Hepatocyte (in vitro differentiated cells): Measurements from ENCODE around the gene CCDC136. TPM values are rescaled to one million over a fixed set of nuclear protein-coding genes. Genes with fewer than 3 reads are reported as not detected.

Source experiments
- DNase-seq: peaks from one replicate; pipeline ENCODE4 v3.0.0-alpha.2; 2016; ENCODE audit warnings: low spot score
- H2AFZ ChIP-seq: fragments of 200-600 bp; sonication (generic); 2 replicates; pipeline ENCODE4 v1.6.0; 2016; ENCODE audit warnings: antibody characterized with exemption, mild to moderate bottlenecking
- H3K27ac ChIP-seq: fragments of 200-600 bp; sonication (generic); 2 replicates; pipeline ENCODE4 v1.5.1; 2016; ENCODE audit warnings: mild to moderate bottlenecking
- H3K27me3 ChIP-seq: fragments of 200-600 bp; sonication (generic); 2 replicates; pipeline ENCODE4 v1.6.1; 2016
- H3K36me3 ChIP-seq: fragments of 200-600 bp; sonication (generic); replicated peaks from 2 replicates; pipeline ENCODE4 v1.5.1; 2016; ENCODE audit warnings: low read depth; ENCODE audit not compliant: insufficient read depth
- H3K4me1 ChIP-seq: fragments of 200-600 bp; sonication (generic); 2 replicates; pipeline ENCODE4 v1.5.1; 2016; ENCODE audit warnings: mild to moderate bottlenecking, moderate library complexity; ENCODE audit not compliant: insufficient read depth
- H3K4me2 ChIP-seq: fragments of 200-600 bp; sonication (generic); 2 replicates; pipeline ENCODE4 v1.6.0; 2016
- H3K4me3 ChIP-seq: fragments of 200-600 bp; sonication (generic); 2 replicates; pipeline ENCODE4 v1.5.1; 2016; ENCODE audit warnings: mild to moderate bottlenecking
- H3K79me2 ChIP-seq: fragments of 200-600 bp; sonication (generic); 2 replicates; pipeline ENCODE4 v1.6.0; 2017; ENCODE audit warnings: mild to moderate bottlenecking
- H3K9me2 ChIP-seq: fragments of 200-600 bp; sonication (generic); replicated peaks from 2 replicates; pipeline ENCODE4 v1.6.0; 2017; ENCODE audit warnings: mild to moderate bottlenecking; ENCODE audit not compliant: insufficient read depth
- H3K9me3 ChIP-seq: fragments of 200-600 bp; sonication (generic); 2 replicates; pipeline ENCODE4 v1.5.1; 2016; ENCODE audit warnings: low read depth, mild to moderate bottlenecking
- H4K20me1 ChIP-seq: fragments of 200-600 bp; sonication (generic); 2 replicates; pipeline ENCODE4 v1.6.0; 2016; ENCODE audit warnings: mild to moderate bottlenecking; ENCODE audit not compliant: insufficient read depth, poor library complexity, severe bottlenecking
- CTCF ChIP-seq: fragments of 200-600 bp; sonication (generic); IDR thresholded peaks from 2 replicates; pipeline ENCODE4 v1.5.1; 2016; ENCODE audit warnings: antibody characterized with exemption, mild to moderate bottlenecking; ENCODE audit not compliant: poor library complexity
- EZH2 ChIP-seq: fragments of 200-600 bp; sonication (generic); IDR thresholded peaks from 2 replicates; pipeline ENCODE4 v1.6.1; 2016; ENCODE audit warnings: antibody characterized with exemption, mild to moderate bottlenecking, borderline replicate concordance
- EZH2phosphoT487 ChIP-seq: fragments of 200-600 bp; sonication (generic); IDR thresholded peaks from one replicate; pipeline ENCODE4 v1.6.1; 2018; ENCODE audit warnings: antibody characterized with exemption, mild to moderate bottlenecking, low read depth, moderate library complexity; ENCODE audit not compliant: unreplicated experiment, severe bottlenecking
- WGBS: methylation state at CpG from one replicate; pipeline ENCODE4 v1.1.6; 2016; ENCODE audit warnings: low lambda C conversion rate; ENCODE audit errors: missing lambda C conversion rate; 5-methylcytosine and 5-hydroxymethylcytosine counted together
- polyA plus RNA-seq: library from polyadenylated mRNA; unstranded; fragments of >200 nt; fragmentation: Nextera tagmentation; extraction: Ambion mirVana; gene quantifications from 2 replicates; pipeline ENCODE4 v1.2.1, GENCODE V29; 2016
- total RNA-seq: library from RNA; depleted of rRNA; stranded (reverse); fragments of >200 nt; gene quantifications from 2 replicates; pipeline ENCODE4 v1.2.3, GENCODE V29; 2014

The CCDC136 gene
- total and polyA plus RNA-seq, 2 experiments from 2014 or later = 3.8 to 5.6 TPM

- WGBS = 0% methylated on average over 6 of the region's 9 CpGs
- Histone ChIP-seq H4K20me1 (no peaks in the 10 kb centered on the region), H3K9me3 (no peaks in the 10 kb centered on the region), H3K27me3 (peaks cover 7% of the 10 kb centered on the region), H3K4me1 (peaks cover 11% of the 10 kb centered on the region), H2AFZ (peak overlapping the region; percentile 100), H3K4me3 (peak overlapping the region; percentile 93), H3K79me2 (no peaks in the 10 kb centered on the region), H3K27ac (no peak overlapping the region), H3K4me2 (peak overlapping the region; percentile 99), H3K36me3 (no peaks in the 10 kb centered on the region), H3K9me2 (no peaks in the 10 kb centered on the region)
- peak; percentile 38 for DNase-seq
- TF ChIP-seq EZH2phosphoT487 = no peak
Observed at GRCh38 chr7:128791972-128792327, 182 bp downstream of the CCDC136 start.

GRCh38 chr7:128792471-128793180 lies 858 bp downstream of the CCDC136 start:
- peaks cover 11% of the 10 kb centered on the region for H3K4me1 ChIP-seq
- no peaks in the 10 kb centered on the region for H3K9me2 ChIP-seq
- 73% methylated on average over 10 of the region's 10 CpGs for WGBS
- H3K4me3 ChIP-seq = no peak overlapping the region
- peaks cover 7% of the 10 kb centered on the region for H3K27me3 ChIP-seq
- H4K20me1 ChIP-seq = no peaks in the 10 kb centered on the region
- no peak overlapping the region for H2AFZ ChIP-seq
- H3K27ac ChIP-seq = no peak overlapping the region
- TF ChIP-seq EZH2phosphoT487 (no peak), EZH2 (no peak), CTCF (no peak)
- H3K4me2 ChIP-seq = peak overlapping the region; percentile 99
- H3K9me3 ChIP-seq = no peaks in the 10 kb centered on the region
- H3K79me2 ChIP-seq = no peaks in the 10 kb centered on the region
- H3K36me3 ChIP-seq = no peaks in the 10 kb centered on the region
- no peak for DNase-seq

- Histone ChIP-seq H3K4me1 (peaks cover 11% of the 10 kb centered on the region), H3K27ac (no peak overlapping the region)
- WGBS = 96% methylated on average over 5 of the region's 5 CpGs
Observed at GRCh38 chr7:128793181-128793547, 1.4 kb downstream of the CCDC136 start.

More at GRCh38 chr7:128793181-128793547, 1.4 kb downstream of the CCDC136 start:
- no peak for DNase-seq
- Histone ChIP-seq H3K27me3 (peaks cover 7% of the 10 kb centered on the region), H3K4me2 (no peak overlapping the region), H2AFZ (no peak overlapping the region), H3K9me3 (no peaks in the 10 kb centered on the region), H3K36me3 (no peaks in the 10 kb centered on the region), H3K79me2 (no peaks in the 10 kb centered on the region), H3K9me2 (no peaks in the 10 kb centered on the region), H3K4me3 (no peak overlapping the region), H4K20me1 (no peaks in the 10 kb centered on the region)
- TF ChIP-seq CTCF (no peak), EZH2 (no peak), EZH2phosphoT487 (no peak)
